ENCODE results near the gene CAPN12.

CAPN12 gene

GRCh38 chr19:38693380-38694223 lies 50.7 kb downstream of the CAPN12 start:
- peak; percentile 97 for DNase-seq (ENCODE audit: low spot score)

GRCh38 chr19:38692458-38693379 lies 51.6 kb downstream of the CAPN12 start:
- DNase-seq (ENCODE audit: low spot score), result no peak

- DNase-seq (ENCODE audit: low spot score), result no peak
These were observed 52.3 kb downstream of the CAPN12 start for GRCh38 chr19:38691938-38692457.

- no peak for DNase-seq (ENCODE audit: low spot score)
These were observed 53.4 kb downstream of the CAPN12 start for GRCh38 chr19:38690832-38691231.

- no peak for DNase-seq (ENCODE audit: low spot score)
These were observed 54.1 kb downstream of the CAPN12 start for GRCh38 chr19:38690146-38690545.

GRCh38 chr19:38687837-38688378 lies 56.4 kb downstream of the CAPN12 start:
- DNase-seq (ENCODE audit: low spot score), result no peak

GRCh38 chr19:38686530-38686888 lies 57.8 kb downstream of the CAPN12 start:
- DNase-seq (ENCODE audit: low spot score), result no peak

- no peak for DNase-seq (ENCODE audit: low spot score)
These were observed 58.4 kb downstream of the CAPN12 start for GRCh38 chr19:38685666-38686529.

- no peak for DNase-seq (ENCODE audit: low spot score)
These were observed 59.2 kb downstream of the CAPN12 start for GRCh38 chr19:38684862-38685665.

- peak; percentile 89 for DNase-seq (ENCODE audit: low spot score)
These were observed 60.0 kb downstream of the CAPN12 start for GRCh38 chr19:38684078-38684861.

GRCh38 chr19:38683393-38684077 lies 60.7 kb downstream of the CAPN12 start:
- DNase-seq (ENCODE audit: low spot score), result peak; percentile 69

- no peak for DNase-seq (ENCODE audit: low spot score)
These were observed 61.3 kb downstream of the CAPN12 start for GRCh38 chr19:38682872-38683392.

- DNase-seq (ENCODE audit: low spot score), result no peak
These were observed 61.9 kb downstream of the CAPN12 start for GRCh38 chr19:38682195-38682867.

Data from COLO829 (cell line).